ENCODE data around the gene TENM4.

TENM4 gene

DNA sequence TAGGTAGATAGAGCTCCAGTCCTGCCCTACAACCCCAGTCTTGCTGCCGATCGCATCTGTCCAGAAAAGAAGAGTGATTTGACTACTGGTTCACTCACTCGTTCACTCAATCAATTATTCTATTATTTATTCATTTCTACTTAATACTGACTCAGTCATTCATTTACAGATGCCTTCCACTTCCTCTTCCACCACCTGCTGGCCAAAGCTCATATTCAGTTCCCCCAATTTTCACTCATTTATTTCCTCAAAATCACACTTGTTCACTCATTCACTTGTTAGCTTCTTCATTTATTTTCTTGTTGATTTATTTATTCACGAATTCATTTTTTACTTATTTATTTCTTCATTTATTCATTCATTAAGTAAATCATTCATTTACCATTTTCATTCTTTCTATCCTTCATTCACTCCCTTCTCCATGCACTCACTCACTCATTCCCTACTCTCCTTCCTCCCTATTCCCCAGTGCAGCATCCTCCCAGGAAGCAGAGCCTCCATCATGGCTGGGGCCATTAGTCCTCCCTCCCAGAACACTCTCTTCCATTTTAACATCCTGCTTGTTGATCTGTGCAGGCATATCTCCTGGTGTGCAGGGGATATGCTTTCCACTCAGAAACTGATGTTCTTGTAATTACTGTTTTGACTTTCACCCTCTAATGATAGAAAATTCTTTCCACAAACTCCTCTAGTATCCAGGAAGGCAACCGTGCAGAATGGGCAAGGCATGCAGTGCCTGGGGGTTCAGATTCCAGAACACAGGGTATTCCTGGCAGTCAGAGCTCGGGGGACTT, 281.0 kb downstream of the TENM4 start:
- no peak for DNase-seq

DNA sequence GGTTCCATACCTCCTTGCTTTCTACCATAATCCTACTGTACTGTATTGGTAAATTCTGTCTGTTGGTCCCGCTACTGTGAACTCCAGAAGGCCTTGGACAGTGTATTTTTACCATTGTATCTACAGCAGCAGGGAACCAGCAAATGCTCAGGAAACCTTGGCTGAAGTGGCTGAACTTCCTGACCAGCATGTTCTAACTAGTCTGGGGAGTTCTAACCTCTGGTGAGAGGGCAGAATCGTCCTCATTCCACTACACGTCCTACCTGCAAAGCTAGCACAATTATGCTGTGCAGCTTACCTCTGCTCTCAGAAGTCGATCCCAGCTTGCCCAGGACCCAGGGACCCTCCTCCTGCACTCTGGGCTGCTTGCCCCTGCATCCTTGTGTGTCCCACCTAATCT, 283.1 kb downstream of the TENM4 start:
- DNase-seq: no peak

DNA sequence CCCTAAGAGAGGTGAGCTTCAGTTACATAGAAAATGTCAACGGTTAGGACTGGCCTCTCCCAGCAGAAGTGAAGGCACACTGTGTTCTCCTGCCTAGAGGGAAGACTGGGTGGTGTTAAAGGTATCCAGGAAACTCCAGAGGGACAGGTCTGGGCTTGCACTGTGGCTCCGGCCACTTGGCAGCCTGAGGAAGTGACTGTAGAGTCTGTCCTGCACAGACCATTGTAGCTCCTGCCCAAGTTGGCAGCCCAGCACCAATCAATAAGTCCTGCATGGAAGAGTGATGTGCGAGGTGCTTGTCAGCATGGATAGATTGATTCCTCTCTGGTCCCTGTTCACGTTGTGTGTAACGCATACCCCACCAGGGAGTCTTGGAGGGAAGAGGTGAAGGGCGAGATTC, 284.8 kb downstream of the TENM4 start:
- no peak for DNase-seq

DNA sequence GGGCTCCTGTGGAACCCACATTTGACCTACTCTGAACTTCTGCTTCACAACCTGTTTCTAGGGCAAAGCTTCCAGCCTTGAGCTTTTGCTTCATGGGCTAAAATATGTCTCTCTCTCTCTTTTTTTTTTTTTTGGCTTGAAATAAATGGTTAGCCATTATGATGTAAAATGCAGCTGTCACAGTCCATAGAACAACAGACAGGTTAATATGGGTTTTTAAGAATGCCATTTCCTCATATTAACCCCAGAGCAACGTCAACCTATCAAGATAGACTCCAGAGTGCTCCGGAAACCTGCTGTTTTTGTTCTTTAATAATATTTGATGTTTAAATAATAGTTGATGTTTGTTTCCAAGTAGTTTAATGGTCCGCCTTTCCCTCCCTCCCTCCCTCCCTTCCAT, 285.6 kb downstream of the TENM4 start:
- DNase-seq: no peak

DNA sequence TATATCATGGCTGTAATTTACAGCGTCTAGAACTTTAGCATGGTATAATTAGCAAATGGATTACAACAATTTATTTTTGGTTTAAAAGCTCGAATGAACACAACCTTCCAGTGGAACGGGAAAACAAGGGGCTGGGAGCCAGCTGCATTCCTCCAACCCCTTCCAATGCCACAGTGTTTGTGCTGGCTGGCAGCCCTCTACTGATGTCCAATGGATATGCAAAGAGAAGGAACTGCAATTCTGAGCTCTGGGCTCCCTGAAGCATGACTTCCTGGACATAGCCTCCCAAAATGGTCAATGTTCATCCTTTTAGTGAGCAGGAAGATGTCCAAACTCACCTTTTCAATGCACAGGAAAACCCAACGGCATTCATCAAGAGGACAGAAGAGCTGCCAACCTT, 288.3 kb downstream of the TENM4 start:
- no peak for DNase-seq

DNA sequence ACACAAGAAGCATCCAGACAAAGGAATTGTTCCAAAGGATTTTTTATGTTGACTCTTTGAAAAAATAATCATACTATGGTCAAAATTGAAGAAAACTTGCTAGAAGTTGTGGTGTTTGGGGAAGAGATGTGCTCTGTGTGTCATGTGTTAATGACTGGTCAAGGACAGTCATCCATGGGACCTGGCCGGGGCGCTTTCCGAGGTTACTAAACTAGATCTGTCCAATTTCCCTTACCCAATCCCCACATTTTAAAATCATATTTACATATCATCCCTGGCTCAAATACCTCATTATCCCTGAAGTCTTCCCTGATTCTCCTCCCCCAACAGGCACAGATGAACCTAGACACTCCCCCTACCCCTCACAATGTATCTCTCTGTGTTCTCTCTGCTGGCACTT, 289.4 kb downstream of the TENM4 start:
- no peak for DNase-seq

DNA sequence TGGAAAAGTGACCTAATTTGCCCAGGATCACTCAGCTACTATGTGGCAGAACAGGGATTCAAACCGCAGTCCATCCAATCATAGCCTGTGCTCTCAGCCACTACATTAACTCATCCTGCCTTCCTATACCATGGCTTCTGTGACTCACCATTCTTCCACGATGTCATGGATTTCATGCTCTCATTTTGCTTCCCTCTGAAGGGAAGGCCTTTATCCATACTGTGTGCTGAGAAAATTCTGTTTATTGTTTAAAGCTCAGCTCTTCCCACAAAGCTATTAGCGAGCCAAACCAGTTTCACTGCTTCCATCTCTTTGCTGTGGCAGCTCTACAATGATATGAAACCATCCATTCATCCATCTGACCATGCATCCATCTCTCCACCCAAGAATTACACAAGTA, 289.9 kb downstream of the TENM4 start:
- no peak for DNase-seq

DNA sequence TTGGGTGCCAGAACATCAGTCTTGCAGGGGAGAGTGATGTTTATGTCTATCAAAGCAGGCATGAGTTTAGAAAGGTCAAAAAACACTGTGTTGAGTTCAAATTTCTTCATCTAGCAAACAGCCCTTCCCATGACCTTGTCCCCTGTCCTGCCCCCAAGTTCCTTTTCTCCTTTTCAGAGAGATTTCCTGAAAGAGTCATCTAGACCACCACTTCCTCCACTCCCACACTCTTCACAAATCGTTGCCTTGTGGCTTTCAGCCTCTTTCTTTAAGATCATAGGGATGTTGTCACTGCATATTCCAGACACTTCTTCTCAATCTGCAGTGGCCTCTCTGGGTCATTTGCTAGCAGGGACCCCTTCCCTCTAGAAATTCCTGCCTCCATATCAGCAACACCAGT, 290.5 kb downstream of the TENM4 start:
- no peak for DNase-seq

DNA sequence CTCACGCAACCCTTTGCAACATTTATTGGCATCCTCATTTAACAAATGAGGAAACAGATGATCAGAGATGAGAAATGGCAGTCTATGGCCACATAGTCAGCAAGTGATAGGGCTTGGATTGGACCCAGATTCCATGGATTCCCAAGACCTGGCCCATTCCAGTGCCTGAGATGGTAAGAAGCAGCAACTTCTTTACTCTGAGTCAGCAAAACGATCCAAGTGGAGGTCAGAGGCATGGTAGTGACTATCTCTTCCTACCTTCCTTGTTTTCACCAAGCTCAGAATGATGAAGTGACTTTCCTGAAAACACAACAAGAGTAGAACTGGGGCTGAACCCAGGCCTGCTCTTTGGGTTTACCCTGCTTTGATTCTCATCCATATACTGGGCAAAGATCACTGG, 293.1 kb downstream of the TENM4 start:
- DNase-seq: no peak

DNA sequence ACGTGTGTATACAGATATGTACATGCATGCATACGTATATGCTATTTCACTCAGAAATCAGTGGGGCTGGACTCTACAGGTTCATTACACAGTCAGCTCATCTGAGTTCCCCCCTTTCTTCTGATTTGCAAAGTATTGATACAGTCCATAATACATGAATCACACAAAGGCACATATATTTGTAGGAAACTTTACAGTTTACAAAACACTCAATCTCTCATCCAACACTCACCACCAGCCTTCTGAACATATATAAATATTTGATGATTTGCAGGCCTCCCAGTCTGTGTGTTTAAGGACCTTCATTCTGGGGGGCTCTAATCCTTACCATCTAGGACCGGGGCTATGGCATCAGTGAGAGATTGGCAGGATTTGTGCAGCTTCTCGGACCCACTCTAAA, 293.8 kb downstream of the TENM4 start:
- DNase-seq: no peak

DNA sequence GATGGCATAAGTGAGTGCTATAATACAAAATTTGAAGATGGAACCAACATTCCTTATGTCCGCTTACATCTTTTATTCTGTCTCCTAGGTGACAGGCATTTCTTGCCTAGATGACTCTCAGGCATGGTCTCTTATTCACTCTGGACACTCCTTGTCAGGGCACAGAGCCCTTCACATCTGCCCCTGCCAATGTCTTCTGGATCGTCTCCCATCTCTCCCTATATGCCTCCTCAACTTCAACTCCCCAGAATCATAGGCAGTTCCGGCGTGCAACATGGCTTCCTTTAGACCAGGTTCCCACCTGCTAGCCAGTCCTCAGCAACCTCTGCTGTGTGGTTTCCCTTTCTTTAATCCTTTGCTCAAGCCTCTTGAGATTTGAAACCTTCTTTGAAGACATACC, 300.9 kb downstream of the TENM4 start:
- no peak for DNase-seq

DNA sequence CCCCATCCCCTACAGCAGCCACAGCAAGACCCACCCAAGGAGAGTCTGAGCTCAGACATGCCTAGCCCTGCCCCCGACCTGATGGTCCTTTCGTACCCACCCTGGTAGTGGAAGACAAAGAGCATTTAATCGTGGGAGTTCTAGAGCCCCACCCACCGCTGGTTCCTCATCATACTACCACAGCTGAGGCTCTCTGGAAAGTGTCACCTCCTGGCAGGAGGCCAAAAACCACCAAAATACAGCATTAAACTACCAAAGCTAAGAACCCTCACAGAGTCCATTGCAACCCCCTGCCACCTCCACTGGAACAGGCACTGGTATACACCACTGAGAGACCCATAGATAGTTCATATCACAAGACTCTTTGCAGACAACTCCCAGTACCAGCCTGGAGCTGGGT, 311.1 kb downstream of the TENM4 start:
- no peak for DNase-seq

DNA sequence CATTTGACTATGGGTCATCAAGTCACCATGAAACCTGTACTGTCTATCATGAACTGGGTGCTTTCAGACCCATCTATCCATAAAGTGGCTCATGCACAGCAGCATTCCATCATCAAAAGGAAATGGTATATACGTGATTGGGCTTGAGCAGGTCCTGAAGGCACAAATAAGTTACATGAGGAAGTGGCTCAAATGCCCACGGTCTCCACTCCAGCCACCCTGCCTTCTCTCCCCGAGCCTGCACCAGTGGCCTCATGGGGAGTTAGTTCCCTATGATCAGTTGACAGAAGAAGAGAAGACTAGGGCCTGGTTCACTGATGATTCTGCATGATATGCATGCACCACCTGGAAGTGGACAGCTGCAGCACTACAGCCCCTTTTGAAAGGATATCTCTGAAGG, 312.5 kb downstream of the TENM4 start:
- no peak for DNase-seq

DNA sequence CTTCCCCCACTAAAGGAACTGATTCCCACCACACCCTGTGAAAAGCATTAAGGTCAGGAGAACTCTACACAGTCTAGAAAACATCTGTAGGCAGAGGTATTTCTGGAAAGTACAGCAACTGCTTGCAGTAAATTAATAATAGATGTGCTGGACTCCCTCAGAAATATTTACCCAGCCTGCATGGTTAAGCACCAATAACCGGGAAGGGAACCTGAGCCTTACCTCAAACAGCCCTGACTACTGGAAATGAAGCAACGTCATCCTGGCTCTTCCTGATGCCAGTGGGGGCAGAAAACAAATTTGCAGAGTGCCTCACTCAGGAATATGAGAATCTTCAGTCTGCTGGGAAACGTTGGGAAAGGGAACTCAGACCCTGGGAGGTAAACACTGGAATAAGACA, 318.1 kb downstream of the TENM4 start:
- no peak for DNase-seq

DNA sequence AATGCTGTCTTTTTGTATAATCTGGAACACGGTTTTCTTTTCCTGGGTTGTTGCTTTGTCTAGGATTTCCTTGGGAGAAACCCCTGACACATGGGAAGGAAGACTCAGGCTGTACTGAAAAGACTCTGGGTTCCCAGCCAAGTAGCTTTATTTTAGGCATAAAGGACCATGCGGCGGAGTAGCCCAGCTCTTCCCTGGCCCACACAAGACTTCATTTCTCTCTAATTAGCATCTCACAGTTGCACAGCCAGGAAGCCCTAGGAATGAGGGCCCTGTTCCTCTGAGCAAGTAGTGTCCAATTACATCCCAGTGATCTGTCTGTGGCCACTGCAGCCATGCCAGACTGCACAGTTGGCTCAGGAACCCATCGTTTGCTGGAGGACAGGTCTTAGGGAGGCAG, 319.5 kb downstream of the TENM4 start:
- DNase-seq: no peak

DNA sequence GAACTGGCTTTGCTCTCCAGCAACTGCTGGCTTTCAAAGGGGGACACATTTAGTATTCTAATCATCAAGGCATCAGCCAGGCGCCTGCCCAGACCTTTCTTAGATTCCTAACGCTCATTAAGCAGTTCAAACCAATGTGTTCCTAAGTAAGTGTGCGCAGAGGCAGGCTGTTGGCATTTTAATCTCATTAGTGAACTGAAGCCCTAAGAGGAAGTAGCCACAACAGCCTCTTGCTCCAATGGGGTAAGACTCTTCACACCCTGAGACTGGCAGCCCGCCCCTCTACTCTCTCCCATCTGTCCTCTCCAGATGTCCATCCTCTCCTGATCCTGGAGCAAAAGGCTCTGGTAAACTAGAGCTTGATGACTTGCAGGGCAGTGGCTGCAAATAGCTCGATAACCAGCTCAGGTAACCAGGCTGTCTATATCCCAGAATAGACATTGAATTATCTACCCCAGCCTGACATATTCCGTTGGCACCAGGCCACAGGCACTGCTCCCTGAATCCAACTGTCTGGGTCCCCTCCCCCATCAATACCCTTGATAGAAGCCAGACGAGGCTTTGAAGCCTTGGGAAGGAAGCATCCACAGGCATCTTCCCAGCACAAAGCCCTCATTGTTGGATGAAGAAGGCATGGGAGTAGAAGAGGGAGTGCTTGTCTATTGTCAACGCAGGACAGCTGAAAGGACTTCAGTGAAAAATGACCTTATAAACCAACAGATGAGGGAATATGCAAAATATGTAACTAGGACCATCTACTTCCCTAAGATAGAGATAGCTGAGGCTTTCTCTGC, 321.1 kb downstream of the TENM4 start:
- DNase-seq: no peak

DNA sequence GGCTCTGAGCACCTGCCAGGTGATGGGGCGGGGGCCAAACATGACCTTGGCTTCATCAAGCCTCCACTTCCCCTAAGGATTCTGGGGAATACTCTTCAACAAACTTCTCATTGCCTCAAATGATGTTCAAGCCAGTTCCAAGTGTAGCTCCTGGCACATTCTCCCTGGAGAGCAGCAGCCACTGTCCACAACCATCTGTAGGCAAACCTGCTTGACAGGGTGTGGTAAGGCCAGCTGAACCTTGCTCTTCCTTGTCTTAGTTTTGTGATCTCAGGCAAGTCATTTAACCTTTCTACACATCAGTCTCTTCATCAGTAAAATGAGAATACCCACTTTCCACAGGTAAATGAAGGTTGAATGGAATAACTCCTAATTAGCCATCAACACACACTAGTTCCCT, 323.3 kb downstream of the TENM4 start:
- no peak for DNase-seq

DNA sequence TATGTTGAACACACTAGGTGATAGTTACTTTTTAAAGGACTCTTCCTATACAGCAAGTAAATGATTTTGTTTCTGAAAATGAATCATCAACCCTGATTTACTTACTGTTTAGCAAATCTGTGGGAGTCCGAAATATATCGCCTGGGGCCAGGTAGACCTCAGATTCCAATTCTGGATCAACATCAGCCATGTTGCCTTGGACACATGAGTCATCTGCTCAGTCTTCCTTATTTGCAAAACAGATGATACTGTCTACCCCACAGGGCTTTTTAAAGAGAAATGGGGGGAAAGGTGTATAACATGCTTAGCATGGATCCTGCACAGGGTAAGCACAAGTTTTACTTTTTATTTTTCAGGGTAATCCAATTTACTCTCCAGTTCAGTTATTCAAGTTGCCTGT, 324.2 kb downstream of the TENM4 start:
- DNase-seq: no peak

DNA sequence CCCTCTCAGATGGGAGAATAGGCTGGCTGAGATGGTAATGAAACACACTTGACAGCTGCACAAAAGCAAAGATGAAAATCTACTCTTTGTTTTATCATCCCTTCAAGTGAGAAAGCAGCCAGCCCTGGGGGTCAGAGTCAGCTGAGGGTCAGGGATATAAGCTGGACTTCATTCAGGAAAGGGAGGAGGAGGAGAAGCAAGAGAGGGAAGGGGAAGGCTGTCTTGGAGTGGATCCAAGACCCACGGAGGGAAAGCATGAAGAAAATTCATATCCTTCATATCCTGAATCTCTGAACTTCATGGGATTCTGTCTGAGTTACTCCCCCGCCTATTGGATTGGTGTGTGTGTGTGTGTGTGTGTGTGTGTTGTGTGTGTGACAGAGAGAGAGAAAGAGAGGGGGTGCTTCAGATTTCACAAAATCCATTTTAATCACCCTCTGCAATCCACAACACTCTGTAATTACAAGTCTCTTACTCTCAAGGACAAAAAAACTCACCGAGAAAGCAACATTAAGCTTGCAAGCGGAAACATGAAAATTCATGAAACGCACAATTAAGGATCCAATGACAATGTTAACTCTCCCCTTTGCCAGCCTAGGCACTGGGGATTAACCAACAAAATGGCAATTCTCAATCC, 327.7 kb downstream of the TENM4 start:
- DNase-seq: no peak

DNA sequence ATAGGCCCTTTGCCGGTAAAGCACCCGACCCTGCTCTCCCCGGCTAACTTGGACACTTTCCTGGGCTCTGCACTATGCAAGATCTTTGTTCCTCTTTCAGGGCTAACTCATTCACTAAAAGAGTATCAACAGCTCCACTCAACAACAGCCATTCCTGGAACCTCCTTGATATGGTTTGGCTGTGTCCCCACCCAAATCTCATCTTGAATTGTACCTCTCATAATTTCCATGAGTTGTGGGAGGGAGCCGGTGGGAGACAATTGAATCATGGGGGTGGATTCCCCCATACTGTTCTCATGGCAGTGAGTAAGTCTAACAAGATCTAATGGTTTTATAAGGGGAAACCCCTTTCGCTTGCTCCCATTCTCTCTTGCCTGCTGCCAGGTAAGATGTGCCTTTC, 330.0 kb downstream of the TENM4 start:
- DNase-seq: no peak

DNA sequence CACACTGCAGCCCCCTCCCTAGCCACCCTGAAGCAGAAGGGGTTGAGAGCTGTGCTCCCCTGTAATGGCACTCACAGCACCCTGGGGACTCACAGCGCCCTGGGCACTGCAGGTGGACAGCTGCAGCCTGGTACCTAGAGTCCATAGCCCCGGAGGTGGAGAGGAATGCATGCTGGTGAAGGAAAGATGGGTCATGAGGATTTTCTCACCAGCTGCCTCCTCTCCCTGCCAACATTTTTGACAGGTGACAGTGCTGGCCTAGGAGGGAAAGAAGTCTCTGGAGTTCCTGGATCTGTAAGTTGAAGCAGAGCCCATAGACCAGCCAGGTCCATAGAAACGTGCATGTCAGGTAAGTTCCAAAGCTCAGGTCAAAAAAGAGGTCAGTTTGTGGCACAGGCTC, 330.5 kb downstream of the TENM4 start:
- no peak for DNase-seq

DNA sequence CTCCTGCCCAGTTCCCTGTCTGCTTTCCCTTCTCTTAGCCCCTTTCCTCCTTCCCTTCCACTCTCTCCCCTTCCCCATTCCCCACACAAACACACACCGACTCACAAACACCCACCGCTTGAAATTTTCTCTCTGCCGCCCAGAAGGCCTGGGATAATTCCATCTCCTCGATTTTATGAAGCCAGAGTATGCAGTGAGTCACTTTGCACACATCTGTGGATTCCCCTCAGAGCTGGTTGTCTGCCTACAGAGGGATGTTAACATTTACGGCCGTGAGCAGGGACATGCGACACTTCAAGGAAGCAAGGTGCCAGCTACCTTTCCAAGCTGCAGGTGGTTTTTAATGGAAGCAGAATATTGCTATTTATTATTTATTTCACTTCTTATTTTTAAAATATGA, 332.0 kb downstream of the TENM4 start:
- no peak for DNase-seq

DNA sequence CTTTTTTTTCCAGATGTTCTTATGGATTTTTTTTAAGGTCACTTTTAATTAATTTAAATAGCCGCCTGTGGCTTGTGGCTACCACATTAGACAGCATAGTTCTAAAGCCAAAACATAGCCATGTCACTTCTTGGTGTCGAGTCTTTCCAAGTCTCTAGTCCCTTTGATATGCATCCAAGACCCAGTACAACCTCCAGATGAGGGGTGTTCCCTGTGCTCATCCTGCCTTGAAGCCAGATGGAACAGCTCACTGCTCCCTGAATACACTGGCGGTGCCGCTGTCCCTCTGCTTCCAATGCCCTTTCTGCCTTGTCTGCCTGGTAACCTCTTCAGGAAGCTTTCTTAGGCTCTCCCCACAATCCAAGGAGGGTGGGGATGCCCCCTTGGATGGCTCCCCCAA, 338.0 kb downstream of the TENM4 start:
- no peak for DNase-seq

DNA sequence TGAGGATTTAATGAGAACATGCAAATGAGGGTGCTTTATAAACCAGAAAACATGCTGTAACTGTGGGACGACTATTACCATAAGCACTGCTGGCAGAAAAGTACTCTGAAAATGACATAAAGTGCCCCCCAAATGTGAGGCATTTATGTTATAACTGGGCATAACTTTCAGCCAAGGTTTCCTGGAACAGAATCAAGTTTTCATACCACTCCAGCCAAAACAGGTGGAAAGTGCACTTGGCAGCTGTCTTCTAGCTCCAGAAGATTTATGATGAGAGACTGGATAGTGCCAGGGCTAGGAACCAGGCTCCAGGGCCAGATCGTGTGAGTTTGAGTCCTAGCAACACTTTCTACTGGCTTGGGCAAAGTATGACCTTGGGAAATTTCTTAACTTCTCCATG, 339.2 kb downstream of the TENM4 start:
- DNase-seq: no peak
